Activated CD4-positive, alpha-beta T cell treated with anti-CD3 and anti-CD28 coated beads, Interleukin-2, Interleukin-6, amounts not matched to agents 100 ng/mL and 50 ng/mL, durations not matched to agents 16 hours and 8 hours (primary cell): Measurements from ENCODE around the gene THAP3.

Experiments used
- DNase-seq: peaks from one replicate; pipeline ENCODE4 v3.0.0-alpha.2; 2020

Gene THAP3

DNA sequence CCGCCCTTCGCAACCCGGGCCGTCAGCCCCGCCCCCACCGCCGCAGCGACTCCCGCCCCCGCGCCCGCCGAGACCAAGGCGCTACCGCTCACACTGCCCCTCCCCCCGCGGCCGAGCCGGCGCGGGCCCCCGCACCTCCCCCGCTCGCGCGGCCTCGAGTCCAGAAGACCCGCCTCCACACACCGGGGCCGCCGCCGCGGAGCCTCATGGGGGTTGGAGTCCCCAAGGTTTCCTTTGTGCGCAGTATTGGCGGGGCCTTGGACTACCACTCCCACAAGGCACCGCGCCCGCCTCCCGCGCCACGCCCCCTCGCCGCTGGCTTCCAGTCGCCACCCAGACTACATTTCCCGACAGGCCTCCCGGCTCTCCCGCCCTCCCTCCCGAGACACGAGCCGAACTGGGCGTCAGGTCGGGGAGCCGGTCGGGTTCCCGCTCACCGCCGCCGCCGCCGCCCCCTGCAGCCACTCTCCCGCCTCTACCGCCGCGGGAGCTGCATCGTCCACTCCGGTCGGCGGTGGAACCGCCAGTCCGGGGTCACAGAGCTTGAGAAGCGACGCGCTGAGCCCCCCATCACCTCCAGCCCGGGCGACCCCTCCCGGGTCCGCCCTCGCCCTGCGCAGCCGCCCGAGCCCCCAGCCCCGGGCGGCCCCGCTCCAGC, 11.2 kb upstream of the THAP3 start, which contains the start of gene PHF13:
PHF13 (plus strand) TSS at position 371 of the 658 bp plus-strand sequence. CDS start 336 bp downstream, outside the sequence.
- peak; percentile 100 for DNase-seq

DNA sequence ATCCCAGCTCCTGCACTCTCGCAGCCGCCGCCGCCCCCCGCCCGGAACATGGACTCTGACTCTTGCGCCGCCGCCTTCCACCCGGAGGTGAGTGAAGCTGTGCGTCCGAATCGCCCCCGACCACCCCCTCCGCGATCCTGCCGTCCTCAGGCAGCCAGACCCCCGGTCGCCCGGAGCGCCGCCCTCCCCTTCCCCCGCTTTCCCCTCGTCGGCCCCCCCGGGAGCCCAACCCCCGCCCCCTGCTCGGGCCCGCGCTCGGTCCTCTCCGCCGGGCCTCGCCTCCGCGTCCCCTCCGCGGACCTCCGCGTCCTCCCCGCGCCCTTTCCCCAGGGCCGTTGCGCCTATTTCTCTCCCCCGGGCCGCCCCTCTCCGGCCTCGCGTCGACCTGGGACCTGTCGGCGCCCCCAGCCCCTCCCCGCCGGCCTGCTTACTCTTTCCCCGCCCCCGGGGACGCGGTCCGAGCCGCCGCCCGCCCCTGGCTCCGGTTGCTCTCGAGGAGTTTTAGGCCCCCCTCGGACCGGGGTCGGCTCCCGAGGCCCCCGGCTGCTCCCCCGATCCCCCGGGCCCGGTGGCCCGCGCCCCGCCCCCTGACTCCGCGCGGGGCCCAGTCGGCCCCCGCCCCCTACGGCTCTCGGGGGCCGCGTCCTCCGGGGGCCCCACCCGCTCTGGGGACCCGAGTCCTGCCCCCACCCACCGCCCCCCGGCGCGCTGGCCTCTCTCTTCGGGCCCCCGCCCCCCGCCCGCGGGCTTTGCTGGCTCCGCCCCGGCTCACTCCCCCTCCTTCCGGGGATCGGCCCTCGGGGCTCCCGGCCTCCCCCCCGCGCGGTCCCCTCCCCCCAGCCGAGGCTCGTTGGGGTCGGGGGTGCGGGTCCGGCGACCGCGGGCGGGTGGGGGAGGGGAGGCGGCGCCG, 10.4 kb upstream of the THAP3 start:
- peak; percentile 43 for DNase-seq

DNA sequence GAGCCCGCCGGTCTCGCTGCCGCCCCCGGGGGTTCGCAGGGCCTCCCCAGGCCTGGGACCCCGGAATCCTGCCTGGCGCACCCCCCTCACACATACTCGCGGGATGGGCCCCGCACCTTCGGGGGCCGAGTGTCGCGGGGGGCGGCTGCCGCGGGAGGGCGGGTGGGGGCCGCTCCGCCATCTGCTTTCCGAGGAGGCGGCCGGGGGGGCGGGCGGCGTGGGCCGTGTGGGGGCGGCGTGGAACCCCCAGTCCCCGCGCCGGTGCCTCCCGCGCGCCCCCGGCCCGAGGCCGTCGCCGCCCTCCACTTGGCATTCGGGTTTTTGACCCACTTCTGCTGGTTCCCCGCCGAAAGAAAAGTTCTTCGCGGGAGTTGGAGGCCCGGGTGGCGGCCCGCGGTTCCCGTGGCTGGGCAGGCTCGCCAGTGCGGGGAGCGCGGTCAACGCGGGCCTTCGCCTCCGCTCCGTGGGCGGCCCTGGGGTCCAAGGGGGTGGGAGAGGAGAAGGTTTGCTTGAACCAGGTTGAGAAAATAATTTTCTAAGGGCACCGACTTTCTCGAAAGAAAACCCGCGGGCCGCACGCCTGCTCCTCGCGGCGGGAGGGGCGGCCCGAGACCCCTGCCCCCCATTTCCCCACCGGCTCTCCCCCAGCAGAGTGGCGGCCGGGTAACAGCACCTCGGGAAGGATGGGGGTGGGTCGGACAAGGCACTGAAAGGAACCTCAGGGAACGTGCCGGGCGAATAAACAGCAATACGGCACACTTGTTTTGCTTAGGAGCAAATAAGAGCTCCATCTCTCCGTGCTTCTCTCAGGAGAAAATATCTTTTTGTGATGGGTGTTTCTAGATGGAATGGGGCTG, 9.5 kb upstream of the THAP3 start:
- no peak for DNase-seq

DNA sequence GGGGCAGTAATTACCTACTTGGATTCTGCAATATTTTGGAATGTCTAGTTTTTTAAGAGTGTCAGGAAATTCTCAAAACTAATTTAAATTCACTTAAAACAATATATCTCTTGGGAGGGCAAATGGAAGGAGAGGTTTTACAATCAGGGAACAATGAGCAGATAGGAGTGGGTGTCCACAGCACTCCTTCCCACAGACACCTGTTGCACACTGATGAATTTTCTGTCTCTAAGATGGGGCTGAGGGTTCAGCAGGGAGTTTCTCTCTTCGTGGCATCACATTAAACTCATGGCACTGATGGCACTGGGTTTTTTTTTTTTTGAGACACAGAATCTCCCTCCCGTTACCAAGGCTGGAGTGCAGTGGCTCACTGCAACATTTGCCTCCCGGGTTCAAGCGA, 5.6 kb upstream of the THAP3 start:
- no peak for DNase-seq

DNA sequence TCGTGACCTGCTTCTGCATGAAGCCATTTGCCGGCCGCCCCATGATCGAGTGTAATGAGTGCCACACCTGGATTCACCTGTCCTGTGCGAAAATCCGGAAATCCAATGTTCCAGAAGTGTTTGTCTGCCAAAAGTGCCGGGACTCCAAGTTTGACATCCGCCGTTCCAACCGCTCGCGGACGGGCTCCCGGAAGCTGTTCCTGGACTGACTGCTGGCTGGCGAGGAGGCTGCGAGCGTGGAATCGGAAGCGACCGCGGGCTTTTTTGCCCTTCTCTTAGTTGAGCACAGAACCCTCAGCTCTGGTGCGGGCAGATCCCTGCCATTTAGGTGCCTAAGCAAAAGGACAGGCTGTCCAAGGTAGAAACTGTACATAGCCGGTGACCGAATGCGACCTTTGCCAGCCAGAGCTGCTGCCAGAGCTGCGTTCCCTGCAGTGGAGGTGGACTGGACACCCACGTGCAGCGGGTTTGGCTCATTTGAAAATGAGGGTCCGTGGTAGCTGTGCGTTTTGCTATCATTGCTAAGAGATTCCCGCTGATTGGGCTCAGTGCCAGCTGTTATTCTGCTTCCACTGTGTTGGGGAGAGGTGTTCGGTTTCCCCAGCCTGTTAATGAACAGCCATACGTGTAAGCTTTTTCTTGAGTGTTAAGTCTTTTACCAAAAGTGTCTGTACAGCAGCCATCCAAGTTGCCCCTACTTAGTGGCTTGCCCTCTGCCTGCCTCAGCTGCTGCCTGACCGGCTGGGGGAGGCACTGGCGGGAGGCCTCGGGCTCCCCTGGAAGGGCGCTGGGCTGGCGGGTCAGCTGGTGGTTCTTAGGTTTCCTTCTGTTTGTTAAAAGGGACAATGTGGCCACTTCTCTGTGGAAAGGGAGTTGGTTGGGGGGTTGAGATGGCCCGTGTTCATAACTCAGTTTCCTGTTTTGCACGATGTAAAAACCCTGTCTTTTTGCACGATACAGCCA, 3.0 kb upstream of the THAP3 start:
- no peak for DNase-seq

DNA sequence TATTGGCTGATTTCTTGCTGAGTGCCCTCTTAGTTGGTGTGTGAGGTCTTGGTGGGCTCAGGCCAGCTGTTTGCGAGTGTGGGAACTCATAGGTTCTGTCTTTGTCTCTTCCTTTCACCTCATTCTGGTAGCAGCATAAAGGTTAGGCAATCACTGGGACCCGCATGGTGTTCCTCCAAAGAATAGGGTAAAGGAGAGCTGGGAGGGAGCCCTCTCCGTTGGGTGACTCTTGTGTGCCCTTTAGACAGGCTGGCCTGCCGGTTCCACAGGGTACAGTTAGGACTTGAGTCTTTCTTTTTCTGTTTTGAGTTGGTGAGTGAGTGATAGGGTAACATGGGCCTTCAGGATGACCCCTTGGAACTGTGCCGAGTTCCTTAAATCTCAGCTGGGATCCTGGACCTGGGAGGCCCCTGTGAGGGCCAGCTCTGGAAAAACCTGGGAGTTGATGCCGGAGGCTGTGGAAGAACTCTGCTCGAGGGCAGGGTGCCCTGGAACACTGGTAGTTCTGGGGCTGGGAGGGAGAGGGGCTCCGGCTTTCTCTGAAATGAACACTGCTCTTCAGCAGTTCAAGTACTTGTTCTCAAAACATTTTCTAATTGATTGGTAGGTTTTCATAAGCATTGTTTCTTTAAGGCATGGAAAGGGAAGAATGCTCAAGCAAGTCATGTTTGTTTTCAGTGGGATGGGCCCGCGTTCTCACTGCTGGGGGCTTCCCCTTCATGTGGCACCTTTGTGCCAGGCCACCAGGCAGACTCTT, 2.1 kb upstream of the THAP3 start:
- no peak for DNase-seq

DNA sequence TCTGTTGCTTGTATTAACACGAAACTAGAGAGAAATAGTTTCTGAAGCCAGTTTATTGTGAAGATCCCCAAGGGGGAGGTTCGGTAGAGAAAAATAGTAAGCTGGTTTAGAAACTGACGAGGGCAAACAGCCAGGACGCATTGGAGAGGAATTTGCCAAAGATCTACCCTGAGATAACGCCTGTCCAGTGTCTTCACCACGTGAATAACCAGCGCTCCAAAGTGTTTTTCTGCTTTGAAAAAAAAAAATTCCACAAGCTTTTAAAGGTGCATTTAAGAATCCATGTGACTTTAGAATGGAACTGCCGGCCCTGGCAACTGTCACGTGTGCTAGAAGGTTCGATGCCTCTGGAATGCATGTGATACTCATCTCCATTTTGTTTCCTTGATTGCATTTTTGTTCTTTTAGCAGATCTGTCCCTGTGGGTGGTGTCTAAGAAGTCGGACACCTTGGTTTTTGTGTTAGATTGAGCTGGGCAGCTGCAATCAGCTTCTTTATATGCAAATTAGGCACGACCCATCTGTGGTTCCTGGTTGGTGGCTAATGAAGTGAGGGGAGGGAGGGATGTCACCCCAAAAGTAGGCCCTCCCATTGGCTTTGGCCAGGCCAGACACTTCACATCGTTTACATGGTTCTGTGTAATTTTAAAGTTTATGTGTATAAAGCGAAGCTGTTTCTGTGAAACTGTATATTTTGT, 1.3 kb upstream of the THAP3 start:
- DNase-seq, result no peak

DNA sequence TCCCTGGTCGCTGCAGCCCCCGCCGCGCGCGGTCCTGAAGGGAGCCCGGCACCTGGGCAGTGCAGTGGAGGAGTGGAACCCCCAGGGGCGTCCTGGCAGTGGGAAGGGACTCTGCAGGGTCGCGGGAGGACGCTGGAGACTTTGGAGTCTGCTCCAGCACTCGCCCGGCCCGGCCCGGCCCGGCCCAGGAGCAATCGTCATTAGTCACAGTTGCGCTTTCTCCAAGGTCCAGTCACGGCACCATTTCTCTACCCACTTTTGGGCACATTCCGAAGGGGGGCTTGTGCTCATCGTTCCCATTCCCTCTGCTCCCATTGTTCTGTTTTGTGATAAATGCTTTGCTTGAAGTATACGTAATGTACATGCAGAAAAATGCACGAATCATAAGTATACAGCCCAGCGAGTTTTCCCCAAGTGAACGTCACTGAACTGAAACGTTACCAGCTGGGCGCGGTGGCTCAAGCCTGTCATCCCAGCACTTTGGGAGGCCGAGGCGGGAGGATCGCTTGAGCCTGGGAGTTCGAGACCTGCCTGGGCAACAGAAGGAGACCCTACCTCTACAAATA, 999 bp downstream of the THAP3 start:
- DNase-seq, result peak; percentile 25

DNA sequence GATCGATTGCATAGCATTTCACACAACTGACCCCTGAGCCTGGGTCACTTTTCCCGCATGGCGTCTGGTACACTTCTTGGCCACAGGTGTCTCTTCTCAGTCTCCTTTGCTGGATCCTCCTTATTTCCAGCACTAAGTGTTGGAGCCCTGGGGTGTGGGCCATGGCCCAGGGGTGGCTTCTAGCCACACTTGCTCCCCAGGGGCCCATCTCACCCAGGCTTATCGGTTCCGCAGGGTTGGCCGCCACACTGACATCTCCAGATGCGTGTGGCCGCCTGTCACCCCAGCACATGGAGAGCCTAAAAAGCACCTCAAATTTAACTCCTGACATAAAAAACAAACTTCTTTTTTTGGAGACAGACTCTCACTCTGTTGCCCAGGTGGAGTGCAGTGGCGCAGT, 2.4 kb downstream of the THAP3 start:
- DNase-seq, result no peak

DNA sequence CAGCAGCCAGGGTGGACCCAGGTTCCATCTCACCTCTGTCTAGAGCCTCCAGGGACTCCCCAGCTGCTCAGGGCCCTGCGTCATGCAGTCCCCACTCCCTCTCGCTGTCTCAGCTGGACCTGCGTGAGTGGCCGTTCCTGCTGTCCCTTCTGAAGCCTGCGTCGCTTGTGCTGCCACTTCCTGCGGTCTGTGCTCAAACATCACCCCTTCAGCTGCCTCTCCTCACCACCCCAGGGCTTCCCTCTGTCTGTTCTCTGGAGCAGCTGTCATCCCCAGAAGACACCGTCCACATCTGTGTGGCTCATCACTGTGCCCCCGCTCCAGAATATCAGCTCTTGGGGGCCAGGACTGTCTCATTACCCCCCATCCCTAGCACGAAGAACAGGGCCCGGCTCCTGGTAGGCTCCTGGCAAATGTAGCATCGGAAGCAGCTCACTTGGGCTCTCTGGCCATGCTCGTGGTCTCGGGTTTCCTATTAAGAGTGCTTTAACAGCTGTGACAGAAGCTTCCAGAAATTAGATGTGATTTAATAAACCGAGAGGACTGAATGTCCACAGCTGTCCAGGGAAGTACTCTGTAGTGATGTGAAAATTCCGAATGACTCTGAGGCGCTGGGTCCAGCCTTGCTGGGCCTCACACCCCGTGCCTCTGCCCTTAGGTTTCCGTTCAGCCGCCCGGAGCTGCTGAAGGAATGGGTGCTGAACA, 3.3 kb downstream of the THAP3 start:
- DNase-seq, result no peak

DNA sequence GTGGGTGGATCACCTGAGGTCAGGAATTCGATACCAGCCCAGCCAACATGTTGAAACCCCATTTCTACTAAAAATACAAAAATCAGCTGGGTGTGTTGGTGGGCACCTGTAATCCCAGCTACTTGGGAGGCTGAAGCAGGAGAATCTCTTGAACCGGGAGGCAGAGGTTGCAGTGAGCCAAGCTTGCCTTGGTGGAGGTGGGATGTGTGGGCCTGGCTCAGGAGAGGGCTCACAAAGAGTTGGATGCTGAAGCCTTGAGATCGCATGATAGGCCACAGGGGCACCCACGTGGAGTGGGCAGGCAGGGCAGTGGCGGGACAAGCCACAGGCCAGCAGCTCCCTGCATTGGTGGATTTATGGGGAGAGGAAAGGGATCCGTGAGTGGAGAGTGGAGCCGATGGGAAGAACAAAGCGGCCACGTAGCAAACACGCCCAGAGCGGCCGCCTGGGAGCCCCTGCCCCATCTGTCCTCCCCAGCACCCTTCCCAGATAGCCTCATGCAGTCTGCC, 4.4 kb downstream of the THAP3 start:
- no peak for DNase-seq

DNA sequence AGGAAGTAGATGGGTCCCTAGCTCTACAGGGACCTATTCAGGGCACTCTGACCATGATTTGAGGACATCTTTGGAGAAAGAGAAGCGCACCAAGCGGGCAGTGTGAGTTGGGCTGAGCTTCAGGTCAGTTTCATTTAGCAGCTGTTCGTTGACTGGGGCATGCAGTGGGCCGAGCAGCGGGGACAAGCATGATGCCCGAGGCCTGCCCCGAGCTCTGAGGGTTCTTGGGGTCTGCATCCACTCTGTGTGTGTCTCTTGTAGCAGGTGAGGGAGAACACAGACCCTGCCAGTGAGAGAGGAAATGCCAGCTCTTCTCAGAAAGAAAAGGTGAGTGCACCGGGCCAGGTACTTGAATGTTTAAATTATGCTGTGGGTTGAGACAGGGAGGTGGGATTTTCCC, 5.4 kb downstream of the THAP3 start:
- no peak for DNase-seq

DNA sequence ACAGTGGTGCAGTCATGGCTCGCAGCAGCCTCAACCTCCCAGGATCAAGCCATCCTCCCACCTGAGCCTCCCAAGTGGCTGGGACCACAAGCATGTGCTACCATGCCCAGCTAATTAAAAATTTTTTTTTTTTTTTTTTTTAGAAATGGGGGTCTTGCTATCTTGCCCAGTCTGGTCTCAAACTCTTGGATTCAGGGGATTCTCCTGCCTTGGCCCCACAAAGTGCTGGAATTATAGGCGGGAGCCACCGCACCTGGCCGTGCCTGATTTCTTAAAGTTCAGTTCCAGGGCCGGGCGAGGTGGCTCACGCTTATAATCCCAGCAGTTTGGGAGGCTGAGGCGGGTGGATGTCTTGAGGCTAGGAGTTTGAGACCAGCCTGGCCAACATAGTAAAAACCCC, 6.4 kb downstream of the THAP3 start:
- no peak for DNase-seq

DNA sequence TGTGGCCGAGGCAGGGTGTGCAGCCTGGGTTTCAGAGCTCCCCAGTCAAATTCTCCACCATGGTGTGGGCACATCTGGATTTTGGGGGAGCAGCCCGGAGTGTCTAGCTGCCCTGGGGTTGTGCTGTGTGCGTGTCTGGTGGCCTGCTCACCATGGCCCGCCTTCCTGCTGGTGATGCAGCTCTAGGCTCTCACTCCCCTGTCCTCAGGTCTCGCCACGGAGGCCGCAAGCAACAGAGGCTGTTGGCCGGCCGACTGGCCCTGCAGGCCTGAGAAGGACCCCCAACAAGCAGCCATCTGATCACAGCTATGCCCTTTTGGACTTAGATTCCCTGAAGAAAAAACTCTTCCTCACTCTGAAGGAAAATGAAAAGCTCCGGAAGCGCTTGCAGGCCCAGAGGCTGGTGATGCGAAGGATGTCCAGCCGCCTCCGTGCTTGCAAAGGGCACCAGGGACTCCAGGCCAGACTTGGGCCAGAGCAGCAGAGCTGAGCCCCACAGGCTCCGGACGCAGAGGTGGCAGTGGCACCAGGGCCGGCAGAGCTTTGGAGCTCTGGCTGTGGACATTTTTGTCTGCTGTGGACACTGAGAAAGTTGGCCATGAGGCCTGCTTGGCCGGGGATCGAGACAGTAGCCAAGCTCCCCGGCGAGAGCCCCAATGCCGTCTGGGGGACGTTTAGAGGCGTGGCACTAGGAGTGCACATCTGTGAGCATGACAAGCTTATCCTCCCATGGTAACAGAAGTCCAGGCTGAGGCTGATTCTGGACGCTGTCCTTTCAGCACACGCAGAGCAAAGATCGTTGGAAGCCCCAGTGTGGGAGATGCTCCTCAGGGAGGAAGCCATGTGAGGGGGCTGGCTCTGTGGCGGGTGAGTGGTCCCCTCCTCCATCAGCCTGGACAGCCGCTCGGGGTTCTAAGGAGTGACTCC, 8.2 kb downstream of the THAP3 start:
- DNase-seq, result no peak

DNA sequence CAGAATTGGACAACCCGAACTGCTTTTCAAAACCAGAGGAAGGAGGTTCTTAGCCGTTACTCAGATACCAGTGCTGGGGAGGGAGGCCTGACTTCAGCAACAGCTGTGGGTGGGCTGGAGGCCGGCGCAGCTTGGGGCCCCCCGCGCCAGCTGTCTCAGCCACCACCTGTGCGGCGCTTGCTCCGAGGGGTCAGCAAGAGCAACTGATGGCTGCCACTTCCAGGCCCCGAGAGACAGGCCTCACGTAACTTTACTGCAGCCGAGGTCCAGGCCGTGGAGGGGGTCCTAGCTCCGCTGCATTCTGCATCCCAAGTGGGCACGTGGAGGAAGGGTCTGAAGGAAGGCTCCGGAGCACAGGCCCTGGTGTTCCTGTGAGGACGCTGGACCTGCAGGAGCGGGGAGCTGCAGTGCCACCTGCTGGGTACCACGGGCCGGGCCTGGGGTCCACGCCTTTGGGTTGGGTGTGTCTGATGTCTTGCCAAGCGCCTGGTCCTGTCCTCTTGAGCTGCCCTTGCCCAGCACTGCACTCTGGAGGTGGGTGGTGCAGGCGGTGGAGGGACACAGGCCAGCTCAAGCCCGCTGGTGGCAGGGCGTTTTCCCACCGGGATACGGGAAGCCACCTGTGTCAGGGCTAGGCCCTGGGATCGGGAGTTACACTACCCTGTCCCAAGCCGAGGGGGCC, 9.8 kb downstream of the THAP3 start:
- peak; percentile 28 for DNase-seq

DNA sequence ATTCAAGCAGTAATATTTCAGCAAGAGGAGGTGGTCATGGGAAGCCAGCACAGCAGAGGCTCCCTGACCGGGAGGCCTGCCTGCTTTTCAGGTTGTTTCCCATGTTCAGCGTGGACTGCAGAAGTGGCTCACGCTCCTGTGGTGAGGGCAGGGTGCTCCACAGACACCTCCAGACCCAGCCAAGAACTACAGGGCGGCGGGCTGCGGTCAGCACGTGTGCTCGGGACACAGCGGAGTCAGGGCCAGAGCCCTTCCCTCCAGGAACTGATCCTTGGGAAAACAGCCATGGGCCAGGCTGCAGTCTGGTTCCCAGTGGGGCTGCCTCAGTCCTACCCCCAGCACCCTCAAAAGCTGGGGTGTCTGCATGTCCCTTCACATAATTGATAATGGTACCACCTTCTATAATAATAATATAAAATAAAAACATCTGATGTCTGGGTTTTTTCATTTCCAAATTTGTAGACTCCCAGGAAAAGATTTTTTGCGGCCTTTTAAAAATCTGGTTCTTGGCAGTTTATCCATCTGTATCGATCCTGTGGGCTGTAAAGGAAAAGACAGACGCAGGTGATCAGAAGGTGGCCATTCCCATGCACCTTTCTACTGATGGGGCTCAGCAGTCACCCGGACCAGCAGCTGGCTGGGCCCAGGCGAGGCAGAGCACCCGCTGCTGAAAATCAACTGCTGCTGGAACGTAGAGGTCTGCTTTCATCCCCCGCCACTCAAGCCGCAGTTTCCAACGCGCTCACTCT, 10.7 kb downstream of the THAP3 start:
- no peak for DNase-seq
